Smooth muscle cell (in vitro differentiated cells): ENCODE results near the gene CPLX1. TPM values are rescaled to one million over a fixed set of nuclear protein-coding genes. Genes with fewer than 3 reads are reported as not detected.

ENCODE experiments used
- DNase-seq: peaks from one replicate; lab custom pipeline; 2025; ENCODE audit not compliant: unreplicated experiment; lab: John Stamatoyannopoulos, UW
- H2AFZ ChIP-seq: fragments of 200-600 bp; sonication (generic); 2 replicates; pipeline ENCODE4 v1.6.0; 2016; ENCODE audit warnings: antibody characterized with exemption, low read depth, mild to moderate bottlenecking
- H3F3A ChIP-seq: fragments of 200-600 bp; sonication (generic); 2 replicates; pipeline ENCODE4 v1.6.0; 2017; ENCODE audit warnings: antibody characterized with exemption, low read depth
- H3K27ac ChIP-seq: fragments of 200-600 bp; sonication (generic); 2 replicates; pipeline ENCODE4 v1.5.1; 2016; ENCODE audit warnings: low read depth, mild to moderate bottlenecking
- H3K27me3 ChIP-seq: fragments of 200-600 bp; sonication (generic); 2 replicates; pipeline ENCODE4 v1.6.1; 2016; ENCODE audit warnings: low read depth, mild to moderate bottlenecking
- H3K36me3 ChIP-seq: fragments of 200-600 bp; sonication (generic); 2 replicates; pipeline ENCODE4 v1.5.1; 2016; ENCODE audit warnings: low read depth
- H3K4me1 ChIP-seq: fragments of 200-600 bp; sonication (generic); 2 replicates; pipeline ENCODE4 v1.5.1; 2016; ENCODE audit warnings: low read depth
- H3K4me2 ChIP-seq: fragments of 200-600 bp; sonication (generic); 2 replicates; pipeline ENCODE4 v1.6.0; 2016; ENCODE audit warnings: mild to moderate bottlenecking
- H3K4me3 ChIP-seq: fragments of 200-600 bp; sonication (generic); 2 replicates; pipeline ENCODE4 v1.5.1; 2016; ENCODE audit warnings: mild to moderate bottlenecking
- H3K79me2 ChIP-seq: fragments of 200-600 bp; sonication (generic); 2 replicates; pipeline ENCODE4 v1.6.0; 2016; ENCODE audit warnings: low read depth, mild to moderate bottlenecking
- H3K9ac ChIP-seq: fragments of 200-600 bp; sonication (generic); 2 replicates; pipeline ENCODE4 v1.6.0; 2016; ENCODE audit warnings: low read depth
- H3K9me3 ChIP-seq: fragments of 200-600 bp; sonication (generic); replicated peaks from 2 replicates; pipeline ENCODE4 v1.5.1; 2016; ENCODE audit warnings: low read depth
- H4K20me1 ChIP-seq: fragments of 200-600 bp; sonication (generic); 2 replicates; pipeline ENCODE4 v1.6.0; 2016; ENCODE audit warnings: low read depth
- WGBS: methylation state at CpG from one replicate; pipeline ENCODE4 v1.1.7; 2016; ENCODE audit warnings: low lambda C conversion rate; 5-methylcytosine and 5-hydroxymethylcytosine counted together
- polyA plus RNA-seq: library from polyadenylated mRNA; unstranded; fragments of >200 nt; fragmentation: Nextera tagmentation; extraction: Ambion mirVana; gene quantifications from 2 replicates; pipeline ENCODE4 v1.2.1, GENCODE V29; 2016
- total RNA-seq: library from RNA; depleted of rRNA; stranded (reverse); fragments of >200 nt; gene quantifications from 2 replicates; pipeline ENCODE4 v1.2.3, GENCODE V29; 2014
- TF ChIP-seq, protein P1 (sequence below): fragments of 200-600 bp; sonication (generic); IDR thresholded peaks from 2 replicates; pipeline ENCODE4 v1.5.1; 2017; ENCODE audit warnings: borderline replicate concordance, mild to moderate bottlenecking, antibody characterized with exemption; ENCODE audit not compliant: insufficient read depth, poor library complexity, severe bottlenecking

Gene CPLX1
- total and polyA plus RNA-seq, 2 experiments from 2014 or later: not detected

DNA sequence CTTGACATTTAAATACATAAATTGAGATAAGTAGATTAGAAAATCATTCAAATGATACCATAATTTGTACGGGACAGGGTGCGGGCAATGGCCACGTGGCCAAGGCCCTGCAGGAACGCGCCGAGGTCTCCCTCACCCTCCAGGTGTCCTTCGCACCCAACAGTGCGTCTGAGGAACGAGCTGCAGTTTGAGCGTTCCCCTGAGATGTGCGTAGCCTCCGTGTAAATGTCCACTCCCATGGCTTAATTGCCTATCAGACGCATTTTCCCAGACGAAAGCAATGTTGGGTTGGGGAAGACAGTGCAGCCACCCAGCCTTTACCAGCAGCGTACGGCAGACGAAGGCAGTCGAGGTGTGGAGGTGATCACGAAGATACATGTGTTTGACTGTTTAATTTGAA is 56.4 kb downstream of the CPLX1 start:
- no peaks in the 10 kb centered on the region for H3K27me3 ChIP-seq
- H4K20me1 ChIP-seq: peaks cover 100% of the 10 kb centered on the region
- H3K4me3 ChIP-seq: no peak overlapping the region
- DNase-seq: no peak
- no peak overlapping the region for H2AFZ ChIP-seq
- H3K9ac ChIP-seq: no peak overlapping the region
- H3F3A ChIP-seq: peaks cover 51% of the 10 kb centered on the region
- no peak overlapping the region for H3K4me2 ChIP-seq
- H3K27ac ChIP-seq: no peak overlapping the region
- peaks cover 56% of the 10 kb centered on the region for H3K79me2 ChIP-seq
- no peaks in the 10 kb centered on the region for H3K4me1 ChIP-seq
- TF ChIP-seq, protein P1, sequence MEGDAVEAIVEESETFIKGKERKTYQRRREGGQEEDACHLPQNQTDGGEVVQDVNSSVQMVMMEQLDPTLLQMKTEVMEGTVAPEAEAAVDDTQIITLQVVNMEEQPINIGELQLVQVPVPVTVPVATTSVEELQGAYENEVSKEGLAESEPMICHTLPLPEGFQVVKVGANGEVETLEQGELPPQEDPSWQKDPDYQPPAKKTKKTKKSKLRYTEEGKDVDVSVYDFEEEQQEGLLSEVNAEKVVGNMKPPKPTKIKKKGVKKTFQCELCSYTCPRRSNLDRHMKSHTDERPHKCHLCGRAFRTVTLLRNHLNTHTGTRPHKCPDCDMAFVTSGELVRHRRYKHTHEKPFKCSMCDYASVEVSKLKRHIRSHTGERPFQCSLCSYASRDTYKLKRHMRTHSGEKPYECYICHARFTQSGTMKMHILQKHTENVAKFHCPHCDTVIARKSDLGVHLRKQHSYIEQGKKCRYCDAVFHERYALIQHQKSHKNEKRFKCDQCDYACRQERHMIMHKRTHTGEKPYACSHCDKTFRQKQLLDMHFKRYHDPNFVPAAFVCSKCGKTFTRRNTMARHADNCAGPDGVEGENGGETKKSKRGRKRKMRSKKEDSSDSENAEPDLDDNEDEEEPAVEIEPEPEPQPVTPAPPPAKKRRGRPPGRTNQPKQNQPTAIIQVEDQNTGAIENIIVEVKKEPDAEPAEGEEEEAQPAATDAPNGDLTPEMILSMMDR: no peak
- WGBS: 99% methylated on average over 19 of the region's 19 CpGs
- no peaks in the 10 kb centered on the region for H3K36me3 ChIP-seq
- H3K9me3 ChIP-seq: no peaks in the 10 kb centered on the region

DNA sequence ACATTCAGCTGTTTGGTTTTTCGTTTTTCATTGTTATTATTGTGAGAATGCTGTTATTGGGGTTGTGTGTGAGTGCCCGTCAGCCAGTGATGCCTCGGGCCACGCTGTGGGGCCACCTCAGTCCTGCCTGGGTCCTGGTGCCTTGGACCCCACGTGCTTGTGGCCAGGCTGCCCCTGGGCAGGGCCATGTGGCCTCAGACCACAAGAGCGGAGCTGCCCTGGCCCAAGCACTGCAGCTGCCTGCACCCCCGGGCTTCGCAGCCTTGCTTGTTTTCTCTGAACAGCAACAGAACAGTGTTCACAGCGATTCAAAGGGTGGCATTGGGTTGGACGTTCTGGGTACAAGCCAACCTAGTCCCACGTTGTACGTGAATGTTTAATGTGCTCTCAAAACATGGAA is 56.9 kb downstream of the CPLX1 start:
- no peaks in the 10 kb centered on the region for H3K9me3 ChIP-seq
- H3K79me2 ChIP-seq: peaks cover 51% of the 10 kb centered on the region
- H3K4me1 ChIP-seq: no peaks in the 10 kb centered on the region
- H3K9ac ChIP-seq: no peak overlapping the region
- H4K20me1 ChIP-seq: peaks cover 100% of the 10 kb centered on the region
- 91% methylated on average over 12 of the region's 12 CpGs for WGBS
- H3K36me3 ChIP-seq: no peaks in the 10 kb centered on the region
- H2AFZ ChIP-seq: no peak overlapping the region
- no peak overlapping the region for H3K27ac ChIP-seq
- no peak for DNase-seq
- TF ChIP-seq, protein P1: no peak
- H3K27me3 ChIP-seq: no peaks in the 10 kb centered on the region
- no peak overlapping the region for H3K4me2 ChIP-seq
- no peak overlapping the region for H3K4me3 ChIP-seq
- H3F3A ChIP-seq: peaks cover 52% of the 10 kb centered on the region

DNA sequence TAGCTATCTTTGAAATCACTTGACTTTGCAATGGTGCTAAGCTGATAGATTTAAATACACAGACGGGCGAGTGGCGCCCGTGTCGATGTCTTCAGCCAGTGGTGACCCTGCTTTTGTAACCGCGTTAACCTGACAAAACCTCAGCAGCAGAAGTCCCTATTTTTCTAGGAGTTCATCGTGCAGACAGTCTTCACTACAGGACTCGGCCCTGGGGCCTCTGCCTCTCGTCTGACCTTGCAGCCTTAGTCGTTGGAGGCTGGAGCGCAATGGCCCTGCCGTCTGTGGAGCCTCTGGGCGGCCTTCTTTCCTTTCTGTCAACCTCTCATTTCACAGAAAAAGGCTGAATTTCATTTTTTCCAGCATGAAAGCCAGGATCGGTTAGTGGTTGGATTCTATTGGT is 57.9 kb downstream of the CPLX1 start:
- Histone ChIP-seq H3K27me3 (no peaks in the 10 kb centered on the region), H4K20me1 (peaks cover 100% of the 10 kb centered on the region), H3K4me2 (no peak overlapping the region), H2AFZ (no peak overlapping the region), H3K79me2 (peaks cover 41% of the 10 kb centered on the region), H3K27ac (no peak overlapping the region), H3K4me1 (no peaks in the 10 kb centered on the region), H3K9me3 (no peaks in the 10 kb centered on the region), H3K9ac (no peak overlapping the region), H3K36me3 (no peaks in the 10 kb centered on the region), H3F3A (peaks cover 60% of the 10 kb centered on the region), H3K4me3 (no peak overlapping the region)
- TF ChIP-seq, protein P1: no peak
- no peak for DNase-seq
- 93% methylated on average over 15 of the region's 15 CpGs for WGBS

DNA sequence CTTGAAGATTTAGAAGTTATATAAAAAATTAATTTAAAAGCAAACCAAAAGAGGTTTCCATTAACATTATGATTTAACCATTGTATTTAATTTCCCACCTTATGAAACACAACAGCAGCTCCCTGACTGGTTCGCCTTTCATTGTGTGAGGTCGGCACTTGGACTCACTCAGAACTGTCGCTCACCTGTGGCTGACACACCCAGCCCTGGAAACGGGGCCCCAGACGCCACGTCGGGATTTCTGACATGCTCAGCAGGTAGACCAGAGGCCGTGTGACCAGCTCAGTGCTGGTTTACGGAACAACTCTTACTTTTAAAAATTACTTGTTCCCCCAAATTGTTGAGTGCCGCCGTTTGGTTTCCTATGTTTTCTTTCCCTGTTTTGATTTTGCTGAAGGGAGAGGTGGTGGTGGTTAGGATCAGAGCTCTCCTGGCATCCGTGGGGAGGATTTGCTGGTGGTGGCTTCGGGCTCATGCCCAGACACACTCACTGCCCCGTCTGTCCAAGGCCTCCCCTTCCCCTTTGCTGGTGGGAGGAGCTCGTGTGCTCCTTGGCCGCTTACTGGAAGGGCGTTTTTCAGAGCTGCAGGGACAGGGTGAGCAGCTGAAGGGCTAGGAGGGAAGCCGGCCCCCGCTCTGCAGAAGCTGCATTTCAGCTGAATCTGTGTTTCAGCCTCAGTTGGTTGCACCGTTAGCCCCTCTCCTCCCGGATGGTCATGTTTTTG is 59.2 kb downstream of the CPLX1 start:
- H3K27ac ChIP-seq: peak overlapping the region; percentile 89
- no peaks in the 10 kb centered on the region for H3K4me1 ChIP-seq
- H4K20me1 ChIP-seq: peaks cover 100% of the 10 kb centered on the region
- H3K9me3 ChIP-seq: no peaks in the 10 kb centered on the region
- H3K4me2 ChIP-seq: peak overlapping the region; percentile 36
- H3K4me3 ChIP-seq: no peak overlapping the region
- no peak overlapping the region for H2AFZ ChIP-seq
- 69% methylated on average over 21 of the region's 21 CpGs for WGBS
- peaks cover 60% of the 10 kb centered on the region for H3F3A ChIP-seq
- H3K9ac ChIP-seq: peak overlapping the region; percentile 22
- H3K36me3 ChIP-seq: no peaks in the 10 kb centered on the region
- no peaks in the 10 kb centered on the region for H3K27me3 ChIP-seq
- peaks cover 34% of the 10 kb centered on the region for H3K79me2 ChIP-seq
- no peak for DNase-seq
- TF ChIP-seq, protein P1: no peak
